HG03575 (cell line): ENCODE data around the gene COL6A5.
"Not testable (repeated sequence)": the region's sequence is repeated elsewhere in the genome, so short reads cannot be mapped to it uniquely, and the experiment has no call there.

ENCODE experiments used
- ATAC-seq: cut with Tn5 transposase; IDR thresholded peaks from one replicate; pipeline ENCODE4 v1.9.1; 2021; ENCODE audit not compliant: unreplicated experiment, insufficient number of reproducible peaks, low FRiP score; ENCODE audit errors: extremely low read depth

Gene COL6A5, protein sequence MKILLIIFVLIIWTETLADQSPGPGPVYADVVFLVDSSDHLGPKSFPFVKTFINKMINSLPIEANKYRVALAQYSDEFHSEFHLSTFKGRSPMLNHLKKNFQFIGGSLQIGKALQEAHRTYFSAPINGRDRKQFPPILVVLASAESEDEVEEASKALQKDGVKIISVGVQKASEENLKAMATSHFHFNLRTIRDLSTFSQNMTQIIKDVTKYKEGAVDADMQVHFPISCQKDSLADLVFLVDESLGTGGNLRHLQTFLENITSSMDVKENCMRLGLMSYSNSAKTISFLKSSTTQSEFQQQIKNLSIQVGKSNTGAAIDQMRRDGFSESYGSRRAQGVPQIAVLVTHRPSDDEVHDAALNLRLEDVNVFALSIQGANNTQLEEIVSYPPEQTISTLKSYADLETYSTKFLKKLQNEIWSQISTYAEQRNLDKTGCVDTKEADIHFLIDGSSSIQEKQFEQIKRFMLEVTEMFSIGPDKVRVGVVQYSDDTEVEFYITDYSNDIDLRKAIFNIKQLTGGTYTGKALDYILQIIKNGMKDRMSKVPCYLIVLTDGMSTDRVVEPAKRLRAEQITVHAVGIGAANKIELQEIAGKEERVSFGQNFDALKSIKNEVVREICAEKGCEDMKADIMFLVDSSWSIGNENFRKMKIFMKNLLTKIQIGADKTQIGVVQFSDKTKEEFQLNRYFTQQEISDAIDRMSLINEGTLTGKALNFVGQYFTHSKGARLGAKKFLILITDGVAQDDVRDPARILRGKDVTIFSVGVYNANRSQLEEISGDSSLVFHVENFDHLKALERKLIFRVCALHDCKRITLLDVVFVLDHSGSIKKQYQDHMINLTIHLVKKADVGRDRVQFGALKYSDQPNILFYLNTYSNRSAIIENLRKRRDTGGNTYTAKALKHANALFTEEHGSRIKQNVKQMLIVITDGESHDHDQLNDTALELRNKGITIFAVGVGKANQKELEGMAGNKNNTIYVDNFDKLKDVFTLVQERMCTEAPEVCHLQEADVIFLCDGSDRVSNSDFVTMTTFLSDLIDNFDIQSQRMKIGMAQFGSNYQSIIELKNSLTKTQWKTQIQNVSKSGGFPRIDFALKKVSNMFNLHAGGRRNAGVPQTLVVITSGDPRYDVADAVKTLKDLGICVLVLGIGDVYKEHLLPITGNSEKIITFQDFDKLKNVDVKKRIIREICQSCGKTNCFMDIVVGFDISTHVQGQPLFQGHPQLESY (N-terminal part only)

DNA sequence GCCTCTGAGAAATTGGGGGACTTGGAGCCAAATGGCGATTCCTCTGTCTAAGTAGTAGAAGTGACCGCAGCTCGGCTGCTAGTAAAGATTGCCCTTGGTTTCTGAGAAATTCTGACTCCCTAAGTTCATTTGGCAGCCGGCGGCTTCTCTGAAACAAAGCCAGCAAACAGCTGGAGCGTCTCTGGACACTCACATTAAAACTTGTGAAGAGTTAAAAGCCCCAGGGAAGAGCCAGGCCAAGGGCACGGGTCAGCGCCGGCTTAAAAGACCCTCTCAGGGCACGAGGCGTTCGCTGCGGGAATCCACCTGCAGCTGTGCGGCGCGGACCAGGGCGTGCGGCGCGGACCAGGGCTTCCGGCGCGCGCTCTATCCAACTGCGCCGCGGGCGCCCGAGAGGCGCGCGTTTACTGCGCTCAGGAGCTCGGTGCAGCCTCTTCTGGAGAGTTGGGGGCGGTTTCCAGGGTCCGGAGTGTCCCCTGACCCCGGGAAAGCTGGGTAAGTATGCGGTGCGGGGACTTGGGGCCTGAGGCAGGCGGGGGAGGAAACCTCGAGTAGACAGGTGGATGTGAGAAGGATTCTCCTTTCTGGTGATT lies at the start of gene COL6A5:
Gene COL6A5 (plus strand): TSS at position 186 of the 593 bp plus-strand sequence. CDS start 27,967 bp downstream, outside the sequence.
- no peak for ATAC-seq

DNA sequence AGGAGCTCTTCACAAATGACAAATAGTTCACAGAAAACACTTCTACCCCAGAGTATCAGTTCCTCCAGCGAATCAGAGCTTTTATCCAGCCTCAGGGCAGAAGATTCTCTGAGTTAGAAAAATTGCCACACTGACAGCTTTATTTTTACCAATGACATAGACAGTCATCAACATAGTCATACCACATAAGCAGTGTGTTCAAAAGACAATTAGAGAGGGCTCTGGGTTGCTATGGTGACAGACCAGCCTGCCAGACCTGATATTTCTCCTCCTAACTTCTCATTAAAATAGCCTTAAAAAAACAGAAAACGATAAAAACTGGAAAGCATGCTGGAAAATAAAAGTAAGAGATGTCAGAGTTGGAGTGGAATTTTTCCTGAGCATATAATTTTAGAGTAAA lies 45.9 kb upstream of the COL6A5 start:
- ATAC-seq, result no peak

DNA sequence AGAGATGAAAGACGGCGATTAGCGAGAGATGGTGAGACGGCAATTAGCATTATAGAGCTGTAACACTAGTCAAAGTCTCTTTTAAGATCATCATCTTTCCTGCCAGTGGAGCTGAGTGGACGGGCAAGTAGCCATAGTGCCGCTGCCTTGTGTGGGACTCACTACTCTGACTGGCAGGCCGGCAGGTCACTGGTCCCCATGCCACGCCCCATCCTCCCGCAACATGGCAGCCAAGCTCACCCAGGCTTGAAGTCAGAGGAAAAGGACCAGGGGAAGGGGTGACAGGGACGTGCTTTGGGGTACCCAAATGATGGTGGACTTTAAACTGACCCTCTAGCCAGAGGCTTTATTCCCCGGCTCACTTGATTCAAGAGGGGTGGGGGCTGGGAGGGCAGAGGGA lies 44.6 kb upstream of the COL6A5 start:
- no peak for ATAC-seq

DNA sequence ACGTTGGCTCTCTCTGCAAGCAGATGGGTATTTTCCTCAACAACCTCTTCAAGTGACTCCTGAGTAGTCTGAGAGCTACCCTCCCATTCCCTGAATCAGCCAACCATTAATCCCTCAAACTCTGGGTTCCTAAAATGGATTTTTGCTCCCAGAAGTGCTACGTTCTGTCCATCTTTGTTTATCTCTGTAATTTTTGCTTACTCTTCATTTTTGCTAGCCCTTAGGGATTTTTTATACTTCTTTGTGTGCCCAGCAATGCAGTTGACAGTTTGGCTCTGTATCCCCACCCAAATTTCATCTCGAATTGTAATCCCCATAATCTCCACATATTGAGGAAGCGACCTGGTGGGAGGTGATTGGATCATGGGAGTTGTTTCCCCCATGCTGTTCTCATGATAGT lies 35.4 kb upstream of the COL6A5 start:
- no peak for ATAC-seq

DNA sequence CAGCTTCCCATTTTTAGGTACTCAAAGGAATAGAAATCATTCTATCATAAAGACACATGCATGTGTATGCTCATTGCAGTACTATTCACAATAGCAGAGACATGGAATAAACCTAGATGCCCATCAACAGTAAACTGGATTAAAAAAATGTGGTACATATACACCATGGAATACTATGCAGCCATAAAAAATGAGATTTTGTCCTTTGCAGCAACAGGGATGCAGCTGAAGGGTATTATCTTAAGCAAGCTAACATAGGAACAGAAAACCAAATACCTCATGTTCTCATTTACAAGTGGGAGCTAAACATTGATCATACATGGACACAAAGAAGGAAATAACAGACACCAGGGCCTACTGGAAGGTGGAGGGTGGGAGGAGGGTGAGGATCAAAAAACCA lies 33.1 kb upstream of the COL6A5 start:
- ATAC-seq, result no peak

DNA sequence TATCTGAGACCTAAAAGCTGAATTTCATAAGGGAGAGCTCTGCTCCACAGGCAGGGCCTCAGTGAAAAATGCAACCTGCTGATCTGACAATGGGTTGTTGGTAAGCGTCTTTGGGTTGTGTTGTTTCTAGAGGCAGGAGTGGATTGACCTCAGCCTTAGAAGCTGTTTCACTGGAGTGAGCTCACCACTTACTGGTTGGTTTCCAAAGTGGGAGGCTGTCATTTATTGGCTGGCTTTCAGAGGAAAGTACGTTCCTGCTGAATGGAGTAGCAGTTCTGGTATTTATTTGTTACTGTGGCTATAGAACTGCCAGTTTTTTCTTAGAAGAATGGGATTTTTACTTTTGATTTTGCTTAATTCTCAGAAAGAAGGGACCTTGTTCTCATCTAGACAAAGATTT lies 29.3 kb upstream of the COL6A5 start:
- ATAC-seq, result no peak

DNA sequence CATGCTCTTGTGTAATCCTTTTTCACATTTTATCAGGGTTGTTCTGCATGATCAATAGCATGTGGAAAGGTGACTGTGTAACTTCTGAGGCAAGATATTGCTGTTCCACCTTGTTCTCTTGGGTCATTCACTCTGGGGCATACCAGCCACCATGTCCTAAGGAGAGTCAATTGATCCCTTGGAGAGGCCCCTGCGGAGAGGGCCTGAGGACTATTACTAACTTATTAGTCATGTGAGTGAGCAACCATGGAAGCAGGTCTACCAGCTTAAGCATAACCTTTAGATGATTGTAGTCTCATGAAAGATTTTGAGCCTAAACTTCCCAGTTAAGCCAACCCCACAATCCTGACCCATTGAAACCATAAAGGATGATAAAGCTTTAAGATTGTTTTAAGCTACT lies 22.0 kb upstream of the COL6A5 start:
- no peak for ATAC-seq

DNA sequence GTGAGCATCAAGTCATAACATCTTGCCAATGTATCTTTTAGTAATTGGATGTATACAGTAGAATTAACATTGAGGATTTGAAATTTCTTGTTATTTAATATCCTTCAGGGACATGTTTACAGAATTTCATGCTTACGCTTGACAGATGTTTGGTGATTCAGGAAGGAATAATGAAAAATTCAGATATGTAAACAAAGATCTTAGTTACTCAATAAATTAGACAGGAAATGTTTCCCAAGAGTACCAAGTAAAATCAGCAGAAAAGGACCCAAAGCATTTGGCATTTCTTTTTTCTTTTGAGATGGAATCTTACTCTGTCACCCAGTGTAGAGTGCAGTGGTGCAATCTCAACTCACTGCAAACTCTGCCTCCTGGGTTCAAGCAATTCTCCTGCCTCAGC lies 4.7 kb upstream of the COL6A5 start:
- no peak for ATAC-seq

DNA sequence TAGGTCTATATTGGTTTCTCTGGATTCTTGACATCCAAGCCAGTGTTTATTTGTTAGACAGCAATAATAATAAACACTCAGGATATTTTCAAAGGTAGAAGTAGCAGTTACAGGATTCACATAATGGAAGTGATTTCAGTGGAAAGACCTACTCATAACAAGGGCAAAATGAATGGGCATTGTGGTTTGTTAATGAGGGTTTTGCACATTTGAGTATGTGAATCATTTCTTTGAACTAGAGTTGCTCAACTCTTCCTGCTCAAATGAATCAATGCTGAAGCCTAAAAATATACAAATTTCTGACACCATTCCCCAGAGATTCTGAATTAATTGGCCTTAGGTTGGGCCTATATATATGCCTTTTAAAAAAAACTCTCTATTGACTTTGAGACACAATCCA lies 4.1 kb upstream of the COL6A5 start:
- ATAC-seq, result no peak

DNA sequence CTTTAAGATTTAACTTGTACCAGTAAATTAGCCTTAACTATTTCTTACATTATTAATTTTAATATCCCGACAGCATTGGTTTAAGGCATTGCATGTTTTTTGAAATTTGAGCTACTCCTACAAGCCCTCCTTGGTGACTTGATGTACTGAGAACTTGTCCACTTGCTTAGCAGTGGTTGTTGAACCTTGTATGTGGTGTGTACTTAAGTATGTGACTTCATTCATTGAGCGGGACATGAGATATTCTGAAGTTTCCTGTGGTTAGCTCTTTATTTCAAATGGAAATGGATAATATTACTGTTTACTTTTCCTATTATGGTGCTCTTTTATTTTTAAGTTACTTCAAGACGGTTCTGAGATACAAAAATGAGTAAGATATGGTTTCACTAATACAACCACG lies 3.6 kb upstream of the COL6A5 start:
- no peak for ATAC-seq

DNA sequence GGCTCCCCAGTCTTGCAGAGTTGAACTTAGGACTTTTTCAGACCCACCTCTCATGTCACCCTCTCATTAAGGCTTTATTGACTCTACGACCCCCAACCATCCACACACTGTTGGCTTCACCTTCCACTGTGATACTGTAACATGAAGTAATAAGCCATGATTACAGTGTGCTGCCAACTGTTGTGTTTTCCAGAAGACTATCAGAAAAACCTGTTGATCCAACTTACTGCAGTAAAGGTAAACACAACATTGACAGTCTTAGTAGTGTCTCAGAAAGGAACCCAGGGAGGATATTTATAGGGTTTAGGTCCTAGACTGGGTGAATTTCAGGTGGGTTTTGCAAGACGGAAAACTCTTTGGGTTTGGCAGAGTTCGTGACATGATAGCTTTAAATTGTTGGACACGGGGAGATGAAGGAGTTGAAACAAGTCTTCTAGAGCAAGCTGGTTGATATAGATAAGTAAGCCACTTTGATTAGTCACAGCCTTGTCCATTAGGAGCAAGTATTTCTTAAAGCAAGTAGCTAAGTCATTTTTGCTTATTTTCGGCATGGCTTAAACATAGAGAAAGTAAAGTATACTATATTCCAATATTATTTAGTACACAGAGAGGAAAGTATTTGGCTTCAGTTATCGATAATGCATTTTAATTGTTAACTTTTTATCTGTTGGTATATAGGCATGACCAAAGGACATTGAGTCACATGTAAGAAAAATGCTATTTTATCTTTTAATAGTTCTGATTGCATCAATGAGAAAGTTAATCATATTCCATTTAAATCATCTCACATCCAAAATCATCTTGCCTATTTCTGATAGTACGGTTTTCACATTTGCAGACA lies 2.4 kb upstream of the COL6A5 start:
- ATAC-seq, result no peak

DNA sequence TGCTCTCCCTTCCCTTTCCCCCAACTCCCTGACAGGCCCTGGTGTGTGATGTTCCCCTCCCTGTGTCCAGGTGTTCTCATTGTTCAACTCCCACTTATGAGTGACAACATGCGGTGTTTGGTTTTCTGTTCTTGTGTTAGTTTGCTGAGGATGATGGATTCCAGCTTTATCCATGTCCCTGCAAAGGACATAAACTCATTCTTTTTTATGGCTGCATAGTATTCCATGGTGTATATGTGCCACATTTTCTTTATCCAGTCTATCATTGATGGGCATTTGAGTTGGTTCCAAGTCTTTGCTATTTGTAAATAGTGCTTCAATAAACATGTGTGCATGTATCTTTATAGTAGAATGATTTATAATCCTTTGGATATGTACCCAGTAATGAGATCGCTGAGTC lies 2.8 kb downstream of the COL6A5 start:
- not testable (repeated sequence) for ATAC-seq

DNA sequence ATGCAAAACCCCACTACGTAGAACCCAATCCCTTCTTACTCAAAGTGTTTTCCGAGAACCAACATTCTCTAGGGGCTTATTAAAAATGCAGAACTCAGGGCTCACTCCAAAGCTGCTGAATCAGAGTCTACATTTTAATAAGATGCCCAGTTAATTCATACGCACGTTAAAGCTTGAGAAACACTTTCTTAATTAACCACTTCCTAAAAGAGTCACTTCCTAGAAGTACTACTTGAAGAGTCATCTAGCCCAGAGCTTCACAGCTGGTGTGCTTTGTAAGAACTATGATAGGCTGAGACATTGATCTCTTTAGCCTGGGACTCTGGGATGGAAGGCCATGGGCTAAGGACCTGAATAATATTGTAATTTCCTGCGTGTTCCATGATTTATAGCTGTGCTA lies 9.0 kb downstream of the COL6A5 start:
- ATAC-seq, result no peak

DNA sequence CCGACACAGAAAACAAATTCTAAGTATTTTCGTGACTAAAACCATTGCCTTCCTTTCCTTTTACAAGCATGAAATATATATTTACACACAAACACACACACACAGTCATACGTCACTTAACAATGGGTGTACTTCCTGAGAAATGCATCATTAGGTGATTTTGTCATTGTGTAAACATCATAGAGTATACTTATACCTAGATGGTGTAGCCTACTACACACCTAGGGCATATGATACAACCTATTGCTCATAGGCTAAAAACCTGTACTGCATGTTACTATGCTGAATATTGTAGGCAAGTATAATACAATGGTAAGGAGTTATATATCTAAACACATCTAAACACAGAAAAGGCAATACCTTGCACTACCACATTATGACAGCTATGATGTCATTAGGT lies 28.6 kb downstream of the COL6A5 start:
- no peak for ATAC-seq

DNA sequence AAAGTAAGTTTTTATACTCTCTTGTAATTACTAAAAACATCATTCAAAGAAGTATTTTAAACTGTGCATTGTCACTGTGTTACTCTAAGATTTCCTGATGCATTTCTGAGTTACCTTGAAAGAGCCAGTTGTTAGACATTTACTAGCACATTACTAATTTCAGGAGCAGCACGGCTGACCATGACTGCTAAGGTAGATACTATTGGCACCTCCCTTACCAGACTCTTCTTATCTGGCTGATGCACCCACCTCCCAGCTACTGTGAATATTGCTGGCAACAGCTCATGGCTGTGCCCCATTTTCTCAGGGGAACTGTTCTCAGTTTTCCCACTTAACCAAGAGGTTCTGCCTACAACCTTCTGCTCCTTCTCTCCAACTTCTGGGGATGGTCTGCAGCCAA lies 29.4 kb downstream of the COL6A5 start:
- ATAC-seq, result no peak

DNA sequence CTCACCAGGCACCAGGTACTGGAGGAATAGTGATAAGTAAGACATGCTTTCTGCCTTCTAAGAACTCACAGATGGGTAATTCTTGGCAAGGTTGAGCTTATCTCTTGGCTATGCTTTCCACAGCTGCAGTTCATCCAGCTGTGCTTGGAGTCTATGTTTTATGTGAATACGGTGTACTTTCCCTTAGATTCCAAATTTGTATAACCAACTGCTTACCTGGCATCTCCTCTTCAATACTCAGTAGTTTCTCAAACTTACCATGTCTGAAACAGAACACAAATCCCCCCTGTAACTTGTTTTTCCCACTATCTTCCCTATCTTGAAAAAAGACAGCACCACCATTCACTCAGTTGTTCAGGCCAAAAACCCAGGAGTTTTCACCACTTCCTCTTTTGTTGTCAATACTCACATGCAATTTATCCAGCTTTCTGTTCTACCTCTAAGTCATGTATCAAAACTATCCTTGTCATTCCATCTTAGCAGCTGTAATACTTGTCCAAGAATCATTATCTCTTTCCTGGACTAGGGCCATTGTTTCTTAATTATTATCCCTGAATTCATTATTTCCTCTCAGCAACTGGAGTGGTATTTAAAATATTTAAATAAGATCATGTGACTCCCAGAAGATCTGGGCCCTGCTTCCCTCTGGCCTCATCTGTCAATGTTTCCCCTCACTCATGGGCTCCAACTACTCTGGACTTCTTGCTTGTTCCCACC lies 32.6 kb downstream of the COL6A5 start:
- ATAC-seq, result no peak

DNA sequence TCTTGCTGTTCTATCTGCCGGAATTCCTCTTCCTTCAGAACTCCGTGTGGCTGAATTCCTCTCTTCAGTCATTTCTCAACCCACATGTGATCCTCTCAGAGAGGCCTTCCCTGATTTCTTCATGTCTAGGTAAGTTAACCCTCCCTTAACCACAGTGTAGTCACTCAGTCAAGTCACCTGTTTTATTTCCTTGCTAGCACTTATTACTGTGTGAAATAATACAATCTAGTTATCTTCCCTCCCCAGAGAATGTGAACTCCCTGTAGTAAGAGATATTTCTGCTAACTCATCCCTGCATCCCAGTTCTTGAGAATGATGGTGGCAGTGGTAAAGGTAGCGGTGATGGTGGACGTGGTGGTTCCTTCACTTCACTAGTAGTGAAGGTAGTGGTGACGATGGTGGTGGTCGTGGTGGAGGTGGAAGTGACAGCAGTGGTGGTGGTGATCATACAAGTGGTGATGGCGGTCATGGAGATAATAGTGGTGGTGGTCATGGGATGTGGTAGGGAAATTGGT lies 33.3 kb downstream of the COL6A5 start:
- ATAC-seq, result no peak

DNA sequence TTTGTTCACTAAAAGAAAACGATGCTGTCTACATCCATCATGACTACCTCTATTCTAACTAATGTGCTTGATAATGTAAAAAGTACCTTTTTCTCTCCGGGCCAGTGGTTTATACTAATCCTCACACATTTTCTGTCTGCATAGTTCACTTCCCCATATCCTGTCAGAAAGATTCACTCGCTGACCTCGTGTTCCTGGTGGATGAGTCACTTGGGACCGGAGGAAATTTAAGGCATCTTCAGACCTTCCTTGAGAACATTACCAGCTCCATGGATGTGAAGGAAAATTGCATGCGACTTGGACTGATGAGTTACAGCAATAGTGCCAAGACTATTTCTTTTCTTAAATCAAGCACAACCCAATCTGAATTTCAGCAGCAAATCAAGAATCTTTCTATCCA lies 33.8 kb downstream of the COL6A5 start:
- no peak for ATAC-seq
